OCI-LY1 (cell line): ENCODE measurements around the gene PRAMEF2.
"Not testable (repeated sequence)": the region's sequence is repeated elsewhere in the genome, so short reads cannot be mapped to it uniquely, and the experiment has no call there.

ENCODE experiments used
- H2AFZ ChIP-seq: fragments of 200-600 bp; sonication (generic), shearing (Covaris generic); 2 replicates; pipeline ENCODE4 v1.6.0; 2014; ENCODE audit warnings: antibody characterized with exemption, mild to moderate bottlenecking, low read length
- H3F3A ChIP-seq: fragments of 200-600 bp; sonication (generic), shearing (Covaris generic); 2 replicates; pipeline ENCODE4 v1.6.0; 2014; ENCODE audit warnings: mild to moderate bottlenecking, antibody characterized with exemption, low read length, moderate library complexity; ENCODE audit not compliant: insufficient read depth
- H3K27ac ChIP-seq: fragments of 200-600 bp; sonication (generic); 2 replicates; pipeline ENCODE4 v1.5.1; 2014; ENCODE audit warnings: low read length, mixed run types, mild to moderate bottlenecking, low read depth; ENCODE audit not compliant: poor library complexity, severe bottlenecking
- H3K27me3 ChIP-seq: fragments of 200-600 bp; sonication (generic); 2 replicates; pipeline ENCODE4 v1.6.0; 2014; ENCODE audit warnings: antibody characterized with exemption, mild to moderate bottlenecking, low read length, moderate library complexity; ENCODE audit not compliant: insufficient read depth
- H3K36me3 ChIP-seq: fragments of 200-600 bp; sonication (generic); 2 replicates; pipeline ENCODE4 v1.6.1; 2014; ENCODE audit warnings: mild to moderate bottlenecking, antibody characterized with exemption, low read length, moderate library complexity, mixed read lengths; ENCODE audit not compliant: insufficient read depth
- H3K4me1 ChIP-seq: fragments of 200-600 bp; sonication (generic); 2 replicates; pipeline ENCODE4 v1.5.1; 2014; ENCODE audit warnings: mild to moderate bottlenecking, low read length, moderate library complexity; ENCODE audit not compliant: insufficient read depth, severe bottlenecking
- H3K4me2 ChIP-seq: fragments of 200-600 bp; sonication (generic), shearing (Covaris generic); 2 replicates; pipeline ENCODE4 v1.6.1; 2014; ENCODE audit warnings: low read length
- H3K4me3 ChIP-seq: fragments of 200-600 bp; sonication (generic); 2 replicates; pipeline ENCODE4 v1.5.1; 2014; ENCODE audit warnings: low read length, low read depth, mild to moderate bottlenecking, mixed read lengths; ENCODE audit not compliant: poor library complexity, severe bottlenecking
- H3K79me2 ChIP-seq: fragments of 200-600 bp; shearing (Covaris generic); 2 replicates; pipeline ENCODE4 v1.6.1; 2016; ENCODE audit warnings: mixed run types, low read length, mixed read lengths; ENCODE audit not compliant: insufficient read depth
- H3K9ac ChIP-seq: fragments of 200-600 bp; sonication (generic), shearing (Covaris generic); 2 replicates; pipeline ENCODE4 v1.6.1; 2014; ENCODE audit warnings: mild to moderate bottlenecking, low read length, mixed read lengths
- H3K9me2 ChIP-seq: fragments of 200-600 bp; sonication (generic), shearing (Covaris generic); 2 replicates; pipeline ENCODE4 v1.6.1; 2014; ENCODE audit warnings: low read depth, mild to moderate bottlenecking, low read length, mixed read lengths
- H3K9me3 ChIP-seq: fragments of 200-600 bp; shearing (Covaris generic); 2 replicates; pipeline ENCODE4 v1.6.1; 2014; ENCODE audit warnings: low read length, mixed read lengths
- H4K20me1 ChIP-seq: fragments of 200-600 bp; sonication (generic), shearing (Covaris generic); 2 replicates; pipeline ENCODE4 v1.6.0; 2016; ENCODE audit warnings: mild to moderate bottlenecking, low read length; ENCODE audit not compliant: insufficient read depth
- EZH2 ChIP-seq: fragments of 200-600 bp; sonication (generic), shearing (Covaris generic); IDR thresholded peaks from 2 replicates; pipeline ENCODE4 v1.8.0; 2017; ENCODE audit warnings: borderline replicate concordance, mixed run types, mild to moderate bottlenecking, antibody characterized with exemption, low read length, moderate library complexity, mixed read lengths
- TF ChIP-seq, protein P1 (sequence below): fragments of 200-600 bp; sonication (generic), shearing (Covaris generic); IDR thresholded peaks from 2 replicates; pipeline ENCODE4 v1.5.1; 2017; ENCODE audit warnings: mild to moderate bottlenecking, antibody characterized with exemption, low read length, moderate library complexity, mixed read lengths

PRAMEF2 gene, protein sequence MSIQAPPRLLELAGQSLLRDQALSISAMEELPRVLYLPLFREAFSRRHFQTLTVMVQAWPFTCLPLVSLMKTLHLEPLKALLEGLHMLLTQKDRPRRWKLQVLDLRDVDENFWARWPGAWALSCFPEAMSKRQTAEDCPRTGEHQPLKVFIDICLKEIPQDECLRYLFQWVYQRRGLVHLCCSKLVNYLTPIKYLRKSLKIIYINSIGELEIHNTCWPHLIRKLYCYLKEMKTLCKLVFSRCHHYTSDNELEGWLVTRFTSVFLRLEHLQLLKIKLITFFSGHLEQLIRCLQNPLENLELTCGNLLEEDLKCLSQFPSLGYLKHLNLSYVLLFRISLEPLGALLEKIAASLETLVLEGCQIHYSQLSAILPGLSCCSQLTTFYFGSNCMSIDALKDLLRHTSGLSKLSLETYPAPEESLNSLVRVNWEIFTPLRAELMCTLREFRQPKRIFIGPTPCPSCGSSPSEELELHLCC

DNA sequence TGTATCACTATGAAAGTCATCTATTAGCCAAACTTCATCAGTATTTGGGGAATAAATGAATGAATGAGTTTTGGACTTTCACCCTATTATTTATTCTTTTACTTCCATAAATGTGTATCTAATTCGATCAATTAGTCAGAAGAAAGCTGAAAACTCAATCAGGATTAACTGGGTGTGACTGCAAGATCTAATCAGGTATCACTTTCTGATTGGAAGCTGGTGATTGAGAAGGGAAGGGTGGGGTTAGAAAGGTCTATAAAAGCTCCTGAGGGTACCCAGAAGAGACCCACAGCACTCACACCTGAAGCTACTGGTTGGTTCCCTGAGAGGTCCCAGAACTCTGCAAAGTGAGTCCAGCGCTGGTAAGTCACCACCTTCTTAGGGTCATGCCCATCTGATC lies at the start of gene PRAMEF2:
PRAMEF2 (plus strand) TSS at position 301 of the 400 bp plus-strand sequence. CDS start 1,924 bp downstream, outside the sequence.
- not testable (repeated sequence) for H3K79me2 ChIP-seq, H3K36me3 ChIP-seq, H3K9me3 ChIP-seq, H3K4me1 ChIP-seq, H3K27me3 ChIP-seq, H4K20me1 ChIP-seq, H3K9ac ChIP-seq, H3K4me2 ChIP-seq, H2AFZ ChIP-seq, H3K4me3 ChIP-seq, H3F3A ChIP-seq, H3K27ac ChIP-seq, H3K9me2 ChIP-seq

- H3K4me1 ChIP-seq: no peaks in the 10 kb centered on the region
- no peaks in the 10 kb centered on the region for H4K20me1 ChIP-seq
- H3K9me2 ChIP-seq: no peaks in the 10 kb centered on the region
- H2AFZ ChIP-seq: no peak overlapping the region
- H3K27me3 ChIP-seq: no peaks in the 10 kb centered on the region
- H3K4me2 ChIP-seq: no peak overlapping the region
- H3K4me3 ChIP-seq: no peak overlapping the region
- no peak overlapping the region for H3K9ac ChIP-seq
- no peak overlapping the region for H3K27ac ChIP-seq
- TF ChIP-seq EZH2: no peak
- TF ChIP-seq, protein P1, sequence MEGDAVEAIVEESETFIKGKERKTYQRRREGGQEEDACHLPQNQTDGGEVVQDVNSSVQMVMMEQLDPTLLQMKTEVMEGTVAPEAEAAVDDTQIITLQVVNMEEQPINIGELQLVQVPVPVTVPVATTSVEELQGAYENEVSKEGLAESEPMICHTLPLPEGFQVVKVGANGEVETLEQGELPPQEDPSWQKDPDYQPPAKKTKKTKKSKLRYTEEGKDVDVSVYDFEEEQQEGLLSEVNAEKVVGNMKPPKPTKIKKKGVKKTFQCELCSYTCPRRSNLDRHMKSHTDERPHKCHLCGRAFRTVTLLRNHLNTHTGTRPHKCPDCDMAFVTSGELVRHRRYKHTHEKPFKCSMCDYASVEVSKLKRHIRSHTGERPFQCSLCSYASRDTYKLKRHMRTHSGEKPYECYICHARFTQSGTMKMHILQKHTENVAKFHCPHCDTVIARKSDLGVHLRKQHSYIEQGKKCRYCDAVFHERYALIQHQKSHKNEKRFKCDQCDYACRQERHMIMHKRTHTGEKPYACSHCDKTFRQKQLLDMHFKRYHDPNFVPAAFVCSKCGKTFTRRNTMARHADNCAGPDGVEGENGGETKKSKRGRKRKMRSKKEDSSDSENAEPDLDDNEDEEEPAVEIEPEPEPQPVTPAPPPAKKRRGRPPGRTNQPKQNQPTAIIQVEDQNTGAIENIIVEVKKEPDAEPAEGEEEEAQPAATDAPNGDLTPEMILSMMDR: no peak
- no peaks in the 10 kb centered on the region for H3K9me3 ChIP-seq
- H3K79me2 ChIP-seq: no peaks in the 10 kb centered on the region
- no peaks in the 10 kb centered on the region for H3K36me3 ChIP-seq
- H3F3A ChIP-seq: no peaks in the 10 kb centered on the region
Observed at GRCh38 chr1:12809933-12810332, 47.0 kb upstream of the PRAMEF2 start.

DNA sequence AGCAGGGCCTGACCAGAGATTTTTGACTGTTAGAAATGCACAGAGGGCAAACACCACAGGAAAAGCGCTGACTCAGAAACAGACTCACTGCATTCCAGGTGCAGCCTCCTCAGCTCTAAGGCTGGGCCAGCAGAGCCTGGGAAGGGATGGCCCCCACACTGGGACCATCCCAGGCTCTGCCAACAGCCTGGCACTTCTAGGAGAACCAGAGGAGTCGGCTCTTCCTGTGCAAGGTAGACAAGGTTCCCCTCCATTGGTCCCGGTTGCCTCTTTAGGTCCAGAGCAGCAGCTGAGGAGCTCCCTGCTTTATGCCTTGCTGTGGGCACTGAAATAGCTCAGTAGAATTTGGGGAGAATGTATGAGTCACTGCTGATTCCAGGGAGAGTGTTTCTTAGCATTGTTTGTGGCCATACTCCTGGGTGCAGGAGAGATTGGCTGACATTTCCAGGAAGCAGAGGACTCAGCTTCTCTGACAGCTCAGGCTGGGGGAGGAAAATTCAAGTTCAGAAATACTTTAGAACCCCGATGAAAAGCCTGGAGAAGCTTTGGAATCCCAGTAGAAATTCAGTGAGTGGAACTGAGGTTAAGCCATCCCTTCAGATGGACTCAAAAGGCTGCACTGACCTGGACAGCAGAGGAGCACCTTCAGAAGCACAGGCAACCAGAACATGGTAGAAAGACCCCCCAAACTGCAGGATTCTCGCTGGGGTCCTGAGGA lies 46.0 kb upstream of the PRAMEF2 start:
- Histone ChIP-seq H3K9me2 (no peaks in the 10 kb centered on the region), H3K4me1 (no peaks in the 10 kb centered on the region), H4K20me1 (no peaks in the 10 kb centered on the region), H3K4me3 (no peak overlapping the region), H3K36me3 (no peaks in the 10 kb centered on the region), H3K9me3 (no peaks in the 10 kb centered on the region), H2AFZ (no peak overlapping the region), H3K27ac (no peak overlapping the region), H3K79me2 (no peaks in the 10 kb centered on the region), H3F3A (no peaks in the 10 kb centered on the region), H3K27me3 (no peaks in the 10 kb centered on the region), H3K4me2 (no peak overlapping the region), H3K9ac (no peak overlapping the region)
- TF ChIP-seq, protein P1: no peak
- TF ChIP-seq EZH2: no peak
